ENCODE measurements around the gene POLK. TPM values are rescaled to one million over a fixed set of nuclear protein-coding genes. Genes with fewer than 3 reads are reported as not detected.
A peak's percentile ranks its signal among the peaks of the same experiment; 100 is the strongest.

Gene POLK
- total RNA-seq, 1 donor from 2014 or later, result 26.5 TPM

- Mint-ChIP-seq H3K27ac (ENCODE audit: unreplicated experiment) (no peak overlapping the region), H3K9me3 (ENCODE audit: low read depth) (no peaks in the 10 kb centered on the region), H3K4me1 (ENCODE audit: low read depth) (no peaks in the 10 kb centered on the region), H3K4me3 (ENCODE audit: unreplicated experiment) (no peak overlapping the region), H3K27me3 (ENCODE audit: low read depth) (no peaks in the 10 kb centered on the region), H3K36me3 (ENCODE audit: low read depth) (no peaks in the 10 kb centered on the region)
- no peak for DNase-seq (ENCODE audit: low spot score)
- TF ChIP-seq CTCF (IDR thresholded peaks at IDR 0.05), result no peak
Measured at GRCh38 chr5:75545131-75545530, 33.4 kb downstream of the POLK start.

GRCh38 chr5:75546830-75547229 lies 35.1 kb downstream of the POLK start:
- no peak overlapping the region for H3K27ac Mint-ChIP-seq (ENCODE audit: unreplicated experiment)
- peaks cover 3% of the 10 kb centered on the region for H3K36me3 Mint-ChIP-seq (ENCODE audit: low read depth)
- no peaks in the 10 kb centered on the region for H3K27me3 Mint-ChIP-seq (ENCODE audit: low read depth)
- no peak overlapping the region for H3K4me3 Mint-ChIP-seq (ENCODE audit: unreplicated experiment)
- TF ChIP-seq CTCF (IDR thresholded peaks at IDR 0.05), result no peak
- DNase-seq (ENCODE audit: low spot score), result no peak
- H3K9me3 Mint-ChIP-seq (ENCODE audit: low read depth), result peaks cover 9% of the 10 kb centered on the region
- H3K4me1 Mint-ChIP-seq (ENCODE audit: low read depth), result peaks cover 10% of the 10 kb centered on the region

- peaks cover 9% of the 10 kb centered on the region for H3K9me3 Mint-ChIP-seq (ENCODE audit: low read depth)
- DNase-seq (ENCODE audit: low spot score), result no peak
- H3K27ac Mint-ChIP-seq (ENCODE audit: unreplicated experiment), result no peak overlapping the region
- H3K36me3 Mint-ChIP-seq (ENCODE audit: low read depth), result peaks cover 5% of the 10 kb centered on the region
- TF ChIP-seq CTCF (IDR thresholded peaks at IDR 0.05), result no peak
- H3K4me1 Mint-ChIP-seq (ENCODE audit: low read depth), result peaks cover 10% of the 10 kb centered on the region
- H3K4me3 Mint-ChIP-seq (ENCODE audit: unreplicated experiment), result no peak overlapping the region
- no peaks in the 10 kb centered on the region for H3K27me3 Mint-ChIP-seq (ENCODE audit: low read depth)
Measured at GRCh38 chr5:75547812-75548211, 36.1 kb downstream of the POLK start.

GRCh38 chr5:75550597-75550996 lies 38.9 kb downstream of the POLK start:
- TF ChIP-seq CTCF (IDR thresholded peaks at IDR 0.05), result no peak
- peaks cover 9% of the 10 kb centered on the region for H3K9me3 Mint-ChIP-seq (ENCODE audit: low read depth)
- no peaks in the 10 kb centered on the region for H3K27me3 Mint-ChIP-seq (ENCODE audit: low read depth)
- H3K4me3 Mint-ChIP-seq (ENCODE audit: unreplicated experiment), result no peak overlapping the region
- DNase-seq (ENCODE audit: low spot score), result no peak
- peaks cover 21% of the 10 kb centered on the region for H3K36me3 Mint-ChIP-seq (ENCODE audit: low read depth)
- H3K4me1 Mint-ChIP-seq (ENCODE audit: low read depth), result peaks cover 10% of the 10 kb centered on the region
- H3K27ac Mint-ChIP-seq (ENCODE audit: unreplicated experiment), result no peak overlapping the region

GRCh38 chr5:75551471-75551870 lies 39.8 kb downstream of the POLK start:
- TF ChIP-seq CTCF (IDR thresholded peaks at IDR 0.05), result no peak
- peaks cover 21% of the 10 kb centered on the region for H3K36me3 Mint-ChIP-seq (ENCODE audit: low read depth)
- no peak for DNase-seq (ENCODE audit: low spot score)
- no peaks in the 10 kb centered on the region for H3K27me3 Mint-ChIP-seq (ENCODE audit: low read depth)
- peaks cover 9% of the 10 kb centered on the region for H3K9me3 Mint-ChIP-seq (ENCODE audit: low read depth)
- peaks cover 10% of the 10 kb centered on the region for H3K4me1 Mint-ChIP-seq (ENCODE audit: low read depth)
- H3K27ac Mint-ChIP-seq (ENCODE audit: unreplicated experiment), result peak overlapping the region; percentile 61
- no peak overlapping the region for H3K4me3 Mint-ChIP-seq (ENCODE audit: unreplicated experiment)
